Bronchial epithelial cell (primary cell): ENCODE data around the gene MPV17L. TPM values are rescaled to one million over a fixed set of nuclear protein-coding genes. Genes with fewer than 3 reads are reported as not detected.
"Not testable (repeated sequence)": the region's sequence is repeated elsewhere in the genome, so short reads cannot be mapped to it uniquely, and the experiment has no call there.

Source experiments
- DNase-seq: peaks from one replicate; pipeline ENCODE4 v3.0.0-alpha.2; 2010; ENCODE audit warnings: low read depth
- FAIRE-seq: peaks from 2 replicates; lab custom pipeline; 2011; peaks lifted over from hg19 to GRCh38; lab: Jason Lieb, UNC
- H3K27me3 ChIP-seq: 2 replicates; pipeline ENCODE4 v1.5.1; 2011; ENCODE audit warnings: low read length; ENCODE audit not compliant: control insufficient read depth, insufficient read depth
- H3K36me3 ChIP-seq: 2 replicates; pipeline ENCODE4 v1.5.1; 2011; ENCODE audit warnings: low read length; ENCODE audit not compliant: control insufficient read depth, insufficient read depth
- H3K4me3 ChIP-seq: 2 replicates; pipeline ENCODE4 v1.5.1; 2011; ENCODE audit warnings: mild to moderate bottlenecking, low read depth, low read length, control low read depth
- total RNA-seq: library from RNA; depleted of rRNA; stranded (reverse); fragments of >200 nt; gene quantifications from 2 replicates; pipeline ENCODE4 v1.2.1, GENCODE V29; 2014

The MPV17L gene
- total RNA-seq = 0.13 and 0.53 TPM in 2 replicates

DNA sequence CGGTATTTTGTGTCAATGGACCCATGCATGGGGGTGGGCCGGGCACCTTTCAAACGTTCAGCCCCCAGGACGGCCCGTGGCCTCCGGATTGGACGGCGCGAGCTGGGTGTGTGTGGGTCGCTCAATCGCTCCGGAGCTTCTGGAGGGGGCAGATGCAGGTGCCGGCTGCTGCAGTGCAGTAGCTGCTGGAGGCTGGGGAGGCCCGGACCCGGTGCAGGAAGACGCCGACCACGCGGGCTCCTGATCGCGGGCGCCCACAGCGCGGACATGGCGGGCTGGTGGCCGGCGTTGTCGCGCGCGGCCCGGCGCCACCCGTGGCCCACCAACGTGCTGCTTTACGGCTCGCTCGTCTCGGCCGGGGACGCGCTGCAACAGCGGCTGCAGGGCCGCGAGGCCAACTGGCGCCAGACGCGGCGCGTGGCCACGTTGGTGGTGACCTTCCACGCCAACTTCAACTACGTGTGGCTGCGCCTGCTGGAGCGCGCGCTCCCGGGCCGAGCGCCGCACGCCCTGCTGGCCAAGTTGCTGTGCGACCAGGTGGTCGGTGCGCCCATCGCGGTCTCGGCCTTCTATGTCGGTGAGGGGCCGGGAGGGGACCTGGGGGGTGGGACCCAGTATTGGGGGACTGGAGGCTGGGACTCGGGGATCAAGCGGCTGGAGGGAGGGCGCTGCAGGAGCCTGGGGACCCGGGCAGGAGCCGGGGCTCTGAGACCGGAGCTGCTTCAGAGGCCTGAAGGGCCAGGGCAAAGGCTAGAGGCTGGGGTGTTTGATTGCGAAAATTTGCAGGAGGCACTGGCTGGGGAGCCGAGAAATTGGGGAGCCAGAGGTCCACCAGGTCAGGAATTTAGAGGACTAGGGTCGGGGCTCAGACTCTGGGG is at the start of gene MPV17L:
Gene MPV17L (plus strand): TSS at position 124 of the 878 bp plus-strand sequence. CDS start 144 bp downstream, at position 268.
- DNase-seq = not testable (repeated sequence)

DNA sequence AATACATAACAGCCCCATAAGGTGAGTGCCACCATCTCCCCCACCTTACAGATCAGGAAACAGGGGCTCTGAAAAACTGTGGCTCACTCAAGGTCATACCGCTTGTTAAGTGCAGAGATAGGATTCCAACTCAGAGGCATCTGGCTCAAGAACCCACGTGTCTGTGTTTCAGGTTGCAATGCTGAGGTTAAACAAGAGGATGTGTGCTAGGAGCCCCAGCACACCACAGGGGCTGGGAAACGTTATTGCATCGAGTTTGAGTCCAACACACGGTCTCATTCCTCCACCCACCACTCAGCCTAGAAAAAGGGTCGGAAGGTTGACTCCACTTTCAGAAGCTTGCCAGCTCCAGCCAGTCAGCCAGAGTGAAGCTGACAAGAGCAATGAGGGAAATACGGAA is 46.8 kb upstream of the MPV17L start:
- not testable (repeated sequence) for FAIRE-seq, H3K4me3 ChIP-seq, H3K36me3 ChIP-seq, DNase-seq, H3K27me3 ChIP-seq

More for the DNA sequence above, at the start of gene MPV17L:
- peak within 1 kb of the TSS; percentile 31 for H3K4me3 ChIP-seq
- H3K27me3 ChIP-seq, FAIRE-seq, H3K36me3 ChIP-seq: not testable (repeated sequence)

- not testable (repeated sequence) for H3K4me3 ChIP-seq, FAIRE-seq, H3K36me3 ChIP-seq, H3K27me3 ChIP-seq, DNase-seq
Measured at GRCh38 chr16:15351251-15351650, 44.3 kb upstream of the MPV17L start.

GRCh38 chr16:15351745-15352144 is 43.8 kb upstream of the MPV17L start:
- not testable (repeated sequence) for DNase-seq, H3K27me3 ChIP-seq, H3K36me3 ChIP-seq, H3K4me3 ChIP-seq, FAIRE-seq

- not testable (repeated sequence) for DNase-seq, H3K27me3 ChIP-seq, FAIRE-seq, H3K4me3 ChIP-seq, H3K36me3 ChIP-seq
Measured at GRCh38 chr16:15352852-15353251, 42.7 kb upstream of the MPV17L start.

- DNase-seq, H3K4me3 ChIP-seq, H3K27me3 ChIP-seq, H3K36me3 ChIP-seq, FAIRE-seq: not testable (repeated sequence)
Measured at GRCh38 chr16:15354846-15355245, 40.7 kb upstream of the MPV17L start.

DNA sequence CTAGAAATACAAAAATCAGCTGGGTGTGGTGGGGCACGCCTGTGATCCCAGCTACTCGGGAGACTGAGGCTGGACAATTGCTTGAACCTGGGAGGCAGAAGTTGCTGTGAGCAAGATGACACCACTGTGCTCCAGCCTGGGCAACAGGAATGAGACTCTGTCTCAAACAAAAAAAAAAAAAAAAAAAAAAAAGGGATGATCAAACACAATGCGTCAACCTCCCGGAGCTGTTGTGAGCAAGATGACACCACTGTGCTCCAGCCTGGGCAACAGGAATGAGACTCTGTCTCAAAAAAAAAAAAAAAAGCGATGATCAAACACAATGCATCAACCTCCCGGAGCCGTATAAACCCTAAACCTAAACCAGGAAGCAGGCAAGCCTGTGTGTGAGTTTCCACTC is 38.1 kb upstream of the MPV17L start:
- not testable (repeated sequence) for DNase-seq, H3K4me3 ChIP-seq, FAIRE-seq, H3K27me3 ChIP-seq, H3K36me3 ChIP-seq

DNA sequence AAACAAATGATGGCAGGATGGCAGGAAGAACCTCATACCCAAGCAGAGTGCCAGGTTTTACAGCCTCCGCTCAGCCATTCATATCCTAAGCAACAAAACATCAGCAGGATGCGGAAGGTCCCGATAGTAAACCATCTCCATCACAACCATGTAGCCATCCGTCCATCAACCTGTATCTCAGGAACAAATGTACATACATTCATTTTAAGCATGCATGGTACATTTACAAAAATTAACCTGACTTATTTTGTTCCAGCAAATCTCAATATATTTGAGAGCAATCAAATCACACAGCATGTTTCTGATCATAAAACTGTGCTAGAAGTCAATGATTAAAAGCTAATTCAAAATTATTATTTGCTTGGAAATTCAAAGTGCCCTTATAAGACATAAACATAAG is 17.4 kb upstream of the MPV17L start, which contains the start of gene NPIPA5:
Gene NPIPA5 (minus strand): TSS at position 101 of the 400 bp plus-strand sequence. CDS start 0 bp downstream, at position 101.
- H3K4me3 ChIP-seq, H3K27me3 ChIP-seq, DNase-seq, FAIRE-seq, H3K36me3 ChIP-seq: not testable (repeated sequence)

- FAIRE-seq, H3K36me3 ChIP-seq, H3K27me3 ChIP-seq, H3K4me3 ChIP-seq: not testable (repeated sequence)
- DNase-seq = peak; percentile 56
Measured at GRCh38 chr16:15382810-15383209, 12.7 kb upstream of the MPV17L start.

- FAIRE-seq, H3K36me3 ChIP-seq, H3K27me3 ChIP-seq, DNase-seq, H3K4me3 ChIP-seq: not testable (repeated sequence)
Measured at GRCh38 chr16:15388060-15388459, 7.5 kb upstream of the MPV17L start.

- DNase-seq, H3K36me3 ChIP-seq, FAIRE-seq, H3K27me3 ChIP-seq, H3K4me3 ChIP-seq: not testable (repeated sequence)
Measured at GRCh38 chr16:15389916-15390315, 5.6 kb upstream of the MPV17L start.

DNA sequence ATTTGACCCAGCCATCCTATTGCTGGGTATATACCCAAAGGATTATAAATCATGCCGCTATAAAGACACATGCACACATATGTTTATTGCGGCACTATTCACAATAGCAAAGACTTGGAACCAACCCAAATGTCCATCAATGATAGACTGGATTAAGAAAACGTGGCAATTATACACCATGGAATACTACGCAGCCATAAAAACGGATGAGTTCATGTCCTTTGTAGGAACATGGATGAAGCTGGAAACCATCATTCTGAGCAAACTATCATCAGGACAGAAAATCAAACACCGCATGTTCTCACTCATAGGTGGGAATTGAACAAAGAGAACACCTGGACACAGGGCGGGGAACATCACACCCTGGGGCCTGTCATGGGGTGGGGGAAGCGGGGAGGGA is 2.5 kb upstream of the MPV17L start:
- DNase-seq, H3K27me3 ChIP-seq, H3K36me3 ChIP-seq, FAIRE-seq, H3K4me3 ChIP-seq: not testable (repeated sequence)

DNA sequence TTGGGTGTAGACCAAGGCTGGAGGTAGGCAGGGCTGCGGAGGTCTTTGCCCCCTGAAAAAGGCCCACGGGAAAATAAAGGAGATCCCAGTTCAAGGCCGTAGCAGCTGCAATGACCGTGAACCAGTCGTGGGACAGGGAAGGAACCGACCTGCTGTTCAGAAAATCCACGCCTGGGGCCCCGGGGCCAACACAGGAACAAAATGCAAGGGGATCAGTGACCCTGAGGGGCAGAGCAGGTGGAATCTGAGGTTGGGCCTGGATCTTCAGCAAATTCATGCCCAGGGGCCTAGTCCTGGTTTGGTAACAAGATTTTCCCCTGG is 915 bp downstream of the MPV17L start:
- not testable (repeated sequence) for H3K27me3 ChIP-seq, H3K4me3 ChIP-seq, DNase-seq, H3K36me3 ChIP-seq, FAIRE-seq
